ENCODE data around the gene DENND6A. TPM values are rescaled to one million over a fixed set of nuclear protein-coding genes. Genes with fewer than 3 reads are reported as not detected.

Gene DENND6A
- total and polyA plus RNA-seq, 2 of the 13 experiments (the other 11 are each of a cell fraction or from before 2014, with no cell fraction given): 9.4 to 11.1 TPM

- TF ChIP-seq ZBTB4 (CRISPR knock-in tag; IDR thresholded peaks at IDR 0.05; ENCODE audit: borderline replicate concordance) (no peak), AFF4 (CRISPR knock-in tag; IDR thresholded peaks at IDR 0.05) (no peak), SSRP1 (CRISPR knock-in tag; IDR thresholded peaks at IDR 0.05) (0 out of 2 replicates have a peak, but pooled peaks have one; percentile 23), SAFB2 (CRISPR knock-in tag; IDR thresholded peaks at IDR 0.05; ENCODE audit: borderline replicate concordance, low read depth) (peak; percentile 68; the same call in 1 of the 2 replicates), SATB2 (CRISPR knock-in tag; IDR thresholded peaks at IDR 0.05) (peak; percentile 29; the same call in 1 of the 2 replicates), ZSCAN21 (CRISPR knock-in tag; IDR thresholded peaks at IDR 0.05; ENCODE audit: borderline replicate concordance) (peak; percentile 29; the same call in 1 of the 2 replicates), RELA (CRISPR knock-in tag; IDR thresholded peaks at IDR 0.05) (no peak), ZBED4 (CRISPR knock-in tag; IDR thresholded peaks at IDR 0.05; ENCODE audit: borderline replicate concordance) (peak; percentile 69; the same call in 1 of the 2 replicates), ZNF800 (CRISPR knock-in tag; IDR thresholded peaks at IDR 0.05) (no peak), ZNF513 (CRISPR knock-in tag; conservative IDR thresholded peaks at IDR 0.05) (no peak), NR3C1 (CRISPR knock-in tag; IDR thresholded peaks at IDR 0.05) (no peak), MTA1 (CRISPR knock-in tag; IDR thresholded peaks at IDR 0.05; ENCODE audit: borderline replicate concordance) (no peak), ZMYM2 (CRISPR knock-in tag; IDR thresholded peaks at IDR 0.05) (peak; percentile 45; the same call in 1 of the 2 replicates)
These were observed 95.6 kb downstream of the DENND6A start, which contains the start of gene ARF4 (continued) for GRCh38 chr3:57597127-57597923.
